Suppressor macrophage treated with lipopolysaccharide for 4 hours (primary cell): ENCODE results near the gene L1TD1.
"Not testable (repeated sequence)": the region's sequence is repeated elsewhere in the genome, so short reads cannot be mapped to it uniquely, and the experiment has no call there.

ENCODE experiments used
- DNase-seq: peaks from one replicate; pipeline ENCODE4 v3.0.0-alpha.2; 2020

Gene L1TD1

GRCh38 chr1:62239652-62240403 lies 45.2 kb downstream of the L1TD1 start:
- not testable (repeated sequence) for DNase-seq

- no peak for DNase-seq
These were observed 46.2 kb downstream of the L1TD1 start for GRCh38 chr1:62240651-62241370.

GRCh38 chr1:62241371-62242131 lies 46.9 kb downstream of the L1TD1 start:
- no peak for DNase-seq

GRCh38 chr1:62244380-62244779 lies 49.7 kb downstream of the L1TD1 start:
- DNase-seq: not testable (repeated sequence)

- no peak for DNase-seq
These were observed 50.6 kb downstream of the L1TD1 start for GRCh38 chr1:62245201-62245600.

- no peak for DNase-seq
These were observed 52.9 kb downstream of the L1TD1 start for GRCh38 chr1:62247391-62248168.

- no peak for DNase-seq
These were observed 55.6 kb downstream of the L1TD1 start for GRCh38 chr1:62250126-62250726.

GRCh38 chr1:62259551-62259950 lies 64.9 kb downstream of the L1TD1 start:
- no peak for DNase-seq

GRCh38 chr1:62260688-62261087 lies 66.0 kb downstream of the L1TD1 start:
- DNase-seq: no peak
